GM12864 (cell line): ENCODE measurements around the gene TM6SF1.

Experiments
- DNase-seq: peaks from one replicate; pipeline ENCODE4 v3.0.0-alpha.2; 2011; ENCODE audit warnings: low read depth
- H3K4me3 ChIP-seq: 2 replicates; pipeline ENCODE4 v1.5.1; 2011; ENCODE audit warnings: mild to moderate bottlenecking, low read depth, low read length, control low read depth
- CTCF ChIP-seq: IDR thresholded peaks from 2 replicates; pipeline ENCODE4 v1.5.1; 2011; ENCODE audit warnings: low read depth, mild to moderate bottlenecking, moderate library complexity, low read length, control low read depth, inconsistent platforms; ENCODE audit errors: missing control alignments

TM6SF1 gene

GRCh38 chr15:83105440-83105839 is 2.0 kb upstream of the TM6SF1 start:
- TF ChIP-seq CTCF, result no peak
- no peak overlapping the region for H3K4me3 ChIP-seq
- no peak for DNase-seq

- TF ChIP-seq CTCF, result no peak
- no peak for DNase-seq
- peak overlapping the region; percentile 65 for H3K4me3 ChIP-seq
Measured at GRCh38 chr15:83107841-83108181, 366 bp downstream of the TM6SF1 start.

- TF ChIP-seq CTCF, result no peak
- peak; percentile 73 for DNase-seq
- peak overlapping the region; percentile 65 for H3K4me3 ChIP-seq
Measured at GRCh38 chr15:83108266-83109219, 1.1 kb downstream of the TM6SF1 start.

- no peak for TF ChIP-seq CTCF
- no peak for DNase-seq
- H3K4me3 ChIP-seq, result no peak overlapping the region
Measured at GRCh38 chr15:83109532-83109931, 2.1 kb downstream of the TM6SF1 start.

- DNase-seq, result no peak
- no peak for TF ChIP-seq CTCF
- H3K4me3 ChIP-seq, result no peak overlapping the region
Measured at GRCh38 chr15:83110381-83110780, 2.9 kb downstream of the TM6SF1 start.

- no peak for DNase-seq
- H3K4me3 ChIP-seq, result no peak overlapping the region
- TF ChIP-seq CTCF, result no peak
Measured at GRCh38 chr15:83111149-83111548, 3.7 kb downstream of the TM6SF1 start.
